GM12873 (cell line): ENCODE results near the gene SCLY.

ENCODE experiments used
- TF ChIP-seq, protein P1 (sequence below): IDR thresholded peaks from 2 replicates; pipeline ENCODE4 v1.5.1; 2012; ENCODE audit warnings: low read depth, mild to moderate bottlenecking, moderate library complexity, low read length, control low read depth; ENCODE audit not compliant: insufficient read depth; ENCODE audit errors: missing control alignments

The SCLY gene

GRCh38 chr2:238130696-238131628 is 70.2 kb downstream of the SCLY start:
- TF ChIP-seq, protein P1, sequence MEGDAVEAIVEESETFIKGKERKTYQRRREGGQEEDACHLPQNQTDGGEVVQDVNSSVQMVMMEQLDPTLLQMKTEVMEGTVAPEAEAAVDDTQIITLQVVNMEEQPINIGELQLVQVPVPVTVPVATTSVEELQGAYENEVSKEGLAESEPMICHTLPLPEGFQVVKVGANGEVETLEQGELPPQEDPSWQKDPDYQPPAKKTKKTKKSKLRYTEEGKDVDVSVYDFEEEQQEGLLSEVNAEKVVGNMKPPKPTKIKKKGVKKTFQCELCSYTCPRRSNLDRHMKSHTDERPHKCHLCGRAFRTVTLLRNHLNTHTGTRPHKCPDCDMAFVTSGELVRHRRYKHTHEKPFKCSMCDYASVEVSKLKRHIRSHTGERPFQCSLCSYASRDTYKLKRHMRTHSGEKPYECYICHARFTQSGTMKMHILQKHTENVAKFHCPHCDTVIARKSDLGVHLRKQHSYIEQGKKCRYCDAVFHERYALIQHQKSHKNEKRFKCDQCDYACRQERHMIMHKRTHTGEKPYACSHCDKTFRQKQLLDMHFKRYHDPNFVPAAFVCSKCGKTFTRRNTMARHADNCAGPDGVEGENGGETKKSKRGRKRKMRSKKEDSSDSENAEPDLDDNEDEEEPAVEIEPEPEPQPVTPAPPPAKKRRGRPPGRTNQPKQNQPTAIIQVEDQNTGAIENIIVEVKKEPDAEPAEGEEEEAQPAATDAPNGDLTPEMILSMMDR: no peak

DNA sequence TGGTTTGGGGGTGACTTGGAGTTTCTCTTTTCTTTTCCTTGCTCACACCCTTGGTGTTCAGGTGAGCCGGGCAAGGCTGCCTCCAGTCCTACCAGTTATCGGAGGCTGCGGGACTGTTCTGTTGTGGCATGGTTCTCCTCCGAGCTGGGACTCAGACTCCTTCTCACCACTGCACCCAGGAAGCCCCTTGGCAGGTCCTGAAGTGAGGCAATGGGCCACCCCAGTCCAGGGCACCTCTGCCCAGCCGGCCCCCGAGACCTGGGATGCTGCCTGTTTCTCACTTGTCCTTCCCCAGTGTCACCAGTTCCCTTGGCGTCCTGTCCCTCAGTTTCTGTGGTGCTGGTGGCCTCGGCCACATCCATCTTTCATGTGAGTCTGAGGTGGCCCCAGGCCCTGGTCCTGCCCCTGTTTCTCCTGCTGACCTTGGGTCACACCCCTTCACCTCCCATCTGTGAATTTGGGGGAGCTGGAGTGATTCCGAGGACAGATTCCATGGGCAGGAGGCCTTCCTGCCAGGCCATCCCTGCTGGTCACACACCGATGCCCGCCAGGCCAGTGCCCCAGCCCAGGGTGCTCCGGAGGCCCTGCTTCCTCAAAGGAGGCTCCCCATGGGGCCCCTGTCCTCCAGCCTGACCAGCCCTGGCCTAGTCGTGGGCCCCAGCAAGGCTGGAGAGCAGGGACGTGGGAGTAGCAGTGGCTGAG is 71.1 kb downstream of the SCLY start:
- TF ChIP-seq, protein P1: no peak

DNA sequence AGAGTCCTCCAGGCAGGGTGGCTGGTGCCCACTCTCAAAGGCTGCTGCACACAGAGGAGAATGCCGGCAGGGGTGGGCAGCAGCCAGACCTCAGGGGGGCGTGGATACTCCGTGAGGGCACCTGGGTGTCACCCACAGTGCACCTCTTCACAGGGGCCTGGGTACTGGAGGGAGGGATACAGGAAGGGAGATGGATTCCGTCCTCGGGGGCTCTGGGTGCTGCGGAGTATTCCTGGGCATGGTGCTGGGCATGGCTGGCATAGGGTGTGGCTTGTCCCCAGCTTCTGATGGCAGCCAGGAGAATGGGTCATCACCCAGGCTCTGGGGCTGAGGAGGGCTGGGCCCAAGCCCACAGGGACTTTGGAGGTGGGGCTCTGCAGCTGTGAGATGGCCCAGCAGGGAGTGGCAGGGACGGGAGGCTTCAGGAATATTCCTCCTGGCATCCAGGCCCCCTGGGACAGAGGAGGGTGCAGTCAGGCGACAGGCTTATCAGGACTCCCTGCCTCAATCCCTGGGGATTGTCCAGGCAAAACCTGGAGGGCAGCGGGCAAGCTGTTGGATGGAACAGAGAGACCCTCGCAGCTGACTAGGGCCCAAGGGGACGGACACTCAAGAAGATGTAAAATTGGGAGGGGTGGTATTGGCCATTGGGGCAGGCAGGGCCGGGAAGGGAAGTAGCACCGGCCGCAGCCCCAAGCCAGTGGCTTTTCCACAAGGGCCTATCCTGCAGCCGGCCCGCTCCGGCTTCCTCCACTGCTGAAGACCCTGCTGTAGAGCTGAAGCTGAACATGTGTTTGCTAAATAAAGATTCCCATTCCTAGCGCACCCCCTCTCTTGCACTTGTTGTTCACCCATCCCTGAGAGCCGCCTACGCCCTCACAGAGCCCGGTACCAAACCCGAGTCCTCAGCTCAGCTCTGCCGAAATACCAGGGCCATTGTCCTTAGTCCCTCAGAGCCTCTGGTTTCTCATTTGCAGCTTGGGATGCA is 72.0 kb downstream of the SCLY start:
- TF ChIP-seq, protein P1: no peak

DNA sequence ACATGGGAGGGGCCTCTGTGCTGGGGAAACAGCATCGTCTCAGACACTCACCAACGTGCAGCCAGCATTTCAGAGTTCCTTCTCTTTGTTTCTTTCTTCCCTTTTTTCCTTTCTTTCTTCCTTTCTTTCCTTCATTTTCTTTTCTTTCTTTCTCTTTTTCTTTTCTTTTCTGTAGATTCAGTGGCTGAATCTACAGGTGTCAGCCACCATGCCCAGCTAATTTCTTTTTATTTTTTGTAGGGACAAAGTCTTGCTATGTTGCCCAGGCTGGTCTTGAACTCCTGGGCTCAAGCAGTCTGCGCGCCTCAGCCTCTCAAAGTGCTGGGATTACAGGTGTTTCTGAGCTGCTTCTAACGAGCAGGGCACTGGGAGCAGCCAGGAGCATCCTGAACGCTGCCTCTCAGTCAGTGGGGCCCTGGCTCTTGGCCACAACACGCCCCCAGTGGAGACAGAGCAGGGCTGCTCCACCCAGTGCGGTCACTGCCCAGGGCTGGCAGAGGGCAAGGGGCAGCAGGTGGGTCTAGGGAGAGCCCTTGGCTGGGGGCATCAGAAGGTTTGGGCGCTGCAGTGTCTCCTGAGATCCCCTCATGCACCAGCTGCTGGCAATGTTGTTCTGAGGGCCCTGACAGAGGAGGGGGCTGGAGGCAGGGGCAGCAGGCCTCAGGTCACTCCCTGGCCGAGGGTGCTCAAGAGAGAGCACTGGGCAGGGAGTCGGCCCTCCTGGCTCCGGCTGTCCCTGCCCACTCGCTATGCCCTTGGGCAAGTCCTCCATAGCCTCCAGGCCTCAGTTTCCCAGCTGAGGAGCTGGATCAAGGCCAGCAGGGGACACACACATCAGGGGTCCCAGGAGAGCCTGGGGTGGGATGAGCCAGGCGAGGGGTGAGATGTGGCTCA is 72.9 kb downstream of the SCLY start:
- TF ChIP-seq, protein P1: no peak

DNA sequence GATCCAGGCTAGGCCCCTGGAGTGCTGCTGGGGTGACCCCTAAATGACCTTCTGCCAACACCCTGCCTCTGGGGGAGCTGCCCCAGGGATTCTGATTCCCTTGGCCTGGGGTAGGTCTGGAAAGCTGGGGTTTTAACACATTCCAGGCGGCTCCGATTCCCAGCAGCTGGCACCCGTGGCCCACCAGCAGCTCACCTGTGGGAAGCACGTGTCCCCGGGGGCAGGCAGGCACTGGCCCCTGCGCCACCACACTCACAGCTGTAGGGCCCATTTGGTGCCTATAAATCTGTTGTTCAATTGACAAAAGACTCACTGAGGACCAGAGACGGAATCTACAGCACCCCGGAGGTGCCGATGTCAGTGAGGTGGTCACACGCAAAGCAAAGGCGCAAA is 73.6 kb downstream of the SCLY start:
- TF ChIP-seq, protein P1: no peak

- TF ChIP-seq, protein P1: no peak
Measured at GRCh38 chr2:238135601-238136150, 74.9 kb downstream of the SCLY start.
